Common myeloid progenitor, CD34-positive (primary cell): Measurements from ENCODE around the gene WWP2.

Experiments
- CTCF ChIA-PET: fragments of 350-600 bp; sonication (Branson Sonifier 250); formaldehyde crosslinking; loops from one replicate; lab custom pipeline; 2021; ENCODE audit warnings: antibody characterized with exemption; lab: Charles Lee
- POLR2A ChIA-PET: fragments of 350-600 bp; sonication (Branson Sonifier 250); formaldehyde crosslinking; loops from one replicate; lab custom pipeline; 2021; ENCODE audit warnings: antibody characterized with exemption; lab: Charles Lee
- DNase-seq, 3 donors: peaks; one replicate each; pipeline versions ENCODE4 v3.0.0 to v3.0.0-alpha.2; 2013
- H3K27ac ChIP-seq, 2 experiments: 1 replicate in 1 of 2; 2 replicates in 1 of 2; pipeline ENCODE4 v1.7.0; 2013; ENCODE audit warnings: inconsistent platforms in 2 of 2, low read length in 2 of 2, mild to moderate bottlenecking in 2 of 2, low read depth in 1 of 2, moderate library complexity in 1 of 2; ENCODE audit not compliant: severe bottlenecking in 2 of 2, insufficient read depth in 1 of 2, poor library complexity in 1 of 2
- H3K27me3 ChIP-seq, 5 experiments: replicated peaks in 2 of 5; 1 replicate in 3 of 5; 2 replicates in 2 of 5; pipeline versions ENCODE4 v1.6.1 to v1.7.0; 2013; ENCODE audit warnings: low read length in 4 of 5, mild to moderate bottlenecking in 2 of 5, moderate library complexity in 2 of 5, inconsistent platforms in 1 of 5; ENCODE audit not compliant: insufficient read depth in 5 of 5, control insufficient read depth in 4 of 5
- H3K36me3 ChIP-seq, 4 experiments: 1 replicate in 2 of 4; 2 replicates in 2 of 4; pipeline versions ENCODE4 v1.6.1 to v1.7.0; 2013; ENCODE audit warnings: low read length in 3 of 4, control low read depth in 1 of 4, mild to moderate bottlenecking in 1 of 4; ENCODE audit not compliant: control insufficient read depth in 4 of 4, insufficient read depth in 4 of 4
- H3K4me1 ChIP-seq, 4 experiments: 1 replicate in 3 of 4; 2 replicates in 1 of 4; pipeline versions ENCODE4 v1.6.1 to v1.7.1; 2013; ENCODE audit warnings: low read length in 3 of 4, mild to moderate bottlenecking in 3 of 4, control low read depth in 1 of 4, inconsistent platforms in 1 of 4, moderate library complexity in 1 of 4; ENCODE audit not compliant: control insufficient read depth in 4 of 4, insufficient read depth in 4 of 4; ENCODE audit errors: control extremely low read depth in 1 of 4
- H3K4me3 ChIP-seq, 7 experiments: 1 replicate in 4 of 7; 2 replicates in 3 of 7; pipeline versions ENCODE4 v1.5.1 to v1.7.0; 2013; ENCODE audit warnings: mild to moderate bottlenecking in 7 of 7, low read length in 6 of 7, moderate library complexity in 6 of 7, inconsistent platforms in 2 of 7, low read depth in 2 of 7, control low read depth in 1 of 7; ENCODE audit not compliant: insufficient read depth in 4 of 7, control insufficient read depth in 1 of 7; ENCODE audit errors: extremely low read depth in 1 of 7
- H3K9me3 ChIP-seq, 5 experiments: 1 replicate in 4 of 5; 2 replicates in 1 of 5; pipeline versions ENCODE4 v1.6.1 to v1.7.1; 2013; ENCODE audit warnings: low read length in 4 of 5, mild to moderate bottlenecking in 2 of 5, inconsistent platforms in 1 of 5, low read depth in 1 of 5, moderate library complexity in 1 of 5; ENCODE audit not compliant: control insufficient read depth in 4 of 5, insufficient read depth in 2 of 5; ENCODE audit errors: control extremely low read depth in 1 of 5
- WGBS: methylation state at CpG from one replicate; pipeline ENCODE4 v1.1.5; 2013; ENCODE audit not compliant: insufficient coverage; 5-methylcytosine and 5-hydroxymethylcytosine counted together

The WWP2 gene

DNA sequence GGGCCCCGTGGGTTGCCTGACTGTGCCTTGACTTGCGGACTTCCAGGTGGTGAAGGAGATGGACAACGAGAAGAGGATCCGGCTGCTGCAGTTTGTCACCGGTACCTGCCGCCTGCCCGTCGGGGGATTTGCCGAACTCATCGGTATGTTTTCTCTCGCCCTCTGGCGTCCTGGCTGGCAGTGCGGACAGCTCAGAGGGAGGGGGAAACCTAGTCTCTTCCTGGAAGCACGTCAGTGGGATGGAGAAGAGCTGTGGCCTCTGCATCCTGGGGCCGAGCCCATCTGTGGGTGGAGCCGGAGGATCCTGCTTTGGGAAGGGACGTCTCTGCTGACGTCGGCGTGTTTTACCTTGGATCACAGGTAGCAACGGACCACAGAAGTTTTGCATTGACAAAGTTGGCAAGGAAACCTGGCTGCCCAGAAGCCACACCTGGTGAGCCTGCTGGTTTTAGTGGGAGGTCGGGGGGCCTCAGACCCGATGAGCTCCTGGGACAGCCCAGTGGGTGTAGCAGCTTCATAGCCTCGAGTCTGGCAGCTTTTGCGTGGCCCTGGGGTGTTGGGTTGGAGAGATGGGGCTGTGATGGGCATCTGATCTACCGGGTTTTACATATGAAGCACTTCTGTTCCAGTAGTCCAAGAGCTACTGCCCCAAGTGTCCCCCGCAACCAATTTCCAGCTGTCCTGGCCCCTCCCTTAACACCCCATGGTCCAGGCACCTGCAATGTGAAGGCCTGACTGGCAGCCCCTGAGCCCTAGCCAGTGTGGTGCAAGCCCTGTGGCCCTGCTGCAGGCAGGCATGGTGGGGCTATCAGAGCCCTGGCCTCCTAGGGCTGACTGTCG, 177.1 kb downstream of the WWP2 start:
- DNase-seq: no peak
- WGBS: 98% methylated on average over 20 of the region's 28 CpGs
- Histone ChIP-seq H3K9me3 (no peaks in the 10 kb centered on the region), H3K36me3 (peaks cover 10 to 66% (median 45%) of the 10 kb centered on the region in 4 experiments), H3K4me1 (no peaks in the 10 kb centered on the region), H3K27ac (no peak overlapping the region), H3K4me3 (no peak overlapping the region), H3K27me3 (no peaks in the 10 kb centered on the region)
- POLR2A ChIA-PET: no interaction called here
- CTCF ChIA-PET: interaction anchor here (0.9 kb wide), 1 partner anchor 71 kb away, joined by 3 read pairs; no protein-coding TSS in a partner anchor

DNA sequence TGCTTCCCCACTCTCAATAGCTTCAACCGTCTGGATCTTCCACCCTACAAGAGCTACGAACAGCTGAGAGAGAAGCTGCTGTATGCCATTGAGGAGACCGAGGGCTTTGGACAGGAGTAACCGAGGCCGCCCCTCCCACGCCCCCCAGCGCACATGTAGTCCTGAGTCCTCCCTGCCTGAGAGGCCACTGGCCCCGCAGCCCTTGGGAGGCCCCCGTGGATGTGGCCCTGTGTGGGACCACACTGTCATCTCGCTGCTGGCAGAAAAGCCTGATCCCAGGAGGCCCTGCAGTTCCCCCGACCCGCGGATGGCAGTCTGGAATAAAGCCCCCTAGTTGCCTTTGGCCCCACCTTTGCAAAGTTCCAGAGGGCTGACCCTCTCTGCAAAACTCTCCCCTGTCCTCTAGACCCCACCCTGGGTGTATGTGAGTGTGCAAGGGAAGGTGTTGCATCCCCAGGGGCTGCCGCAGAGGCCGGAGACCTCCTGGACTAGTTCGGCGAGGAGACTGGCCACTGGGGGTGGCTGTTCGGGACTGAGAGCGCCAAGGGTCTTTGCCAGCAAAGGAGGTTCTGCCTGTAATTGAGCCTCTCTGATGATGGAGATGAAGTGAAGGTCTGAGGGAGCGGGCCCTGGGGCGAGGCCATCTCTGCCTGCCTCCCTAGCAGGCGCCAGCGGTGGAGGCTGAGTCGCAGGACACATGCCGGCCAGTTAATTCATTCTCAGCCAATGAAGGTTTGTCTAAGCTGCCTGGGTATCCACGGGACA, 177.9 kb downstream of the WWP2 start:
- 98% methylated on average over 20 of the region's 26 CpGs for WGBS
- no peak for DNase-seq
- H3K9me3 ChIP-seq: no peaks in the 10 kb centered on the region
- no peak overlapping the region for H3K27ac ChIP-seq
- no peak overlapping the region for H3K4me3 ChIP-seq
- no peaks in the 10 kb centered on the region for H3K27me3 ChIP-seq
- H3K36me3 ChIP-seq: peaks cover 10 to 58% (median 40%) of the 10 kb centered on the region in 4 experiments
- no peaks in the 10 kb centered on the region for H3K4me1 ChIP-seq
- CTCF ChIA-PET: interaction anchor here (0.9 kb wide), 1 partner anchor 70 kb away, joined by 3 read pairs; no protein-coding TSS in a partner anchor
- POLR2A ChIA-PET: no interaction called here

DNA sequence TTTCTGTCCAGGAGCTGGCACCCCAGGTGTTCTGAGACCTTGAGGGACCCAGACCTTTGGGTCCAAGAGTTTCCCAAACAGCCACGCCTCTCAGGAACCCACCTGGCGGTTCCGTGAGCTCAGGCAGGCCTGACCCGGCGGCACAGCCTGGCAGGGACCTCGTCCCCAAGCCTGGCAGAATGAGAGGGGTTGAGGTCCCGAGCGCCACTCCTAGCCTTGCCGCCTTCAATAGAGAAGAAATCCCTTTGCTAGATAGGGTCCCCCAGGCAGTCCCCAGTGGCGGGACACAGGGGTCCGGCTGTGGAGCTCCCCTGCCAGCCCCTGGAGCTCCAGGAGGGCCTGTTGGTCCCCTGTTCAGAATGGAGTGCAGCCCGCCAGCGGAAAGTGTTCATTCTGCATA, 178.5 kb downstream of the WWP2 start:
- Histone ChIP-seq H3K27me3 (no peaks in the 10 kb centered on the region), H3K36me3 (peaks cover 10 to 52% (median 34%) of the 10 kb centered on the region in 4 experiments), H3K4me3 (no peak overlapping the region), H3K9me3 (no peaks in the 10 kb centered on the region), H3K27ac (no peak overlapping the region), H3K4me1 (no peaks in the 10 kb centered on the region)
- CTCF ChIA-PET: no interaction called here
- WGBS: 96% methylated on average over 11 of the region's 13 CpGs
- POLR2A ChIA-PET: no interaction called here
- no peak for DNase-seq

DNA sequence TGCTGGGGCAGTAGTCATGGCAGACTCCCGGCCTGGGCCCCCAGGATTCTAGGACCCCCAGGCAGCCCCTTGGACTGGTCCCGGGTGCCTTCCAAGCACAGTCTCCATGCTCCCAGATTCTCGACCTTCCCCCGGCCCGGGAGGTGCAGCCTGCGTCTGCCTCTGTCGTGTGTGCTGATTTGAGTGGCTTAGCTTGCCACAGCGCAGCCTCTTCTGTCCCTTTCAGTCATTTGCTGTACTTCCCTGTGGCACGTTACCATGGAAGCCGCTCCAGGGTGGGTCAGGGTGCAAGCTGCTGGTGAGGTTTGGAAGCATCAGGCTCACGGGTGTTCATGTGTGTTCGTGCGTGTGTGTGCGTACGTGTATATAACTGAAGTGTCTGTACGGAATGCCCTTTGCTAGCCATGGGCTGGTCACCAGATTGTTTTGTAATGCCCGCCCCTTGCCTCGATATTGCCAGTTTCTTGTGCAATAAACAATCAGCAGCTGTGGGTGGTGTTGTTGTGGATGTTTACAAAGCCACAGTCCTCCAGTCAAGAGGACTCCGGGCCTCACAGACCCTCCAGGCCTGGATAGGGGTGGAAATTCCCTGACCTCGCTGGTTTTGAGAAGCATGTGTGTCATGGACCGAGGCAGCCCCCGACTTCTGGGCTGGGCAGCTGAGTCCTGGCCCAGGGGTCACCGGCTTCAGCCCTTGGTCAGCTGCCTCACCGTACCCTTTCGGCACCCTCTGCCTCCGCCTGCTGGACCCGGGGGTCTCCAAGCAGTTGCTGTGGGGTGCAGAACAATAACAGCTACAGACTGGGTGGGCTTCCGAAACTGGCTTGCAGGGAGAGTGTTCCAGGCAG, 179.3 kb downstream of the WWP2 start:
- Histone ChIP-seq H3K4me3 (no peak overlapping the region), H3K27me3 (no peaks in the 10 kb centered on the region), H3K4me1 (no peaks in the 10 kb centered on the region), H3K9me3 (no peaks in the 10 kb centered on the region), H3K36me3 (peaks cover 4 to 44% (median 29%) of the 10 kb centered on the region in 4 experiments), H3K27ac (no peak overlapping the region)
- DNase-seq: no peak
- ChIA-PET CTCF (no interaction called here), POLR2A (no interaction called here)
- 98% methylated on average over 23 of the region's 28 CpGs for WGBS

DNA sequence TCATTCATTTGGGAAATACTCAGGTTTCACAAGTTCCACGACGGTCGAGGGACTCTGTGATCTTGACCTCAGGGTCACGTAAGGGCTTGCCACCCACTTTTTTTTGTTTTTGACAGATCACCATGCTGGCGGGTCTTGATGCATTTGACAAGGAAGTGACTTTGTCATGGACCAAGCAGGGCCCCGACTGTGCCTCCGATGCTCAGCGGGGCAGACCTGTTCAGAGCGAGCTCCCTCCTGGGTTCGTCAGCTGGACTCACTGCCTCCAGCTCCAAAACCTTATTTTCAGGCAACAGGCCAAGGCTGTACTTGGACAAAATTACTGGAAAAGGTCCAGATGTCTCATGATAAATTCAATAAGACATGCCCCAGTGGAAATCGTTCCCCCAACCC, 180.0 kb downstream of the WWP2 start:
- ChIA-PET POLR2A (no interaction called here), CTCF (no interaction called here)
- no peaks in the 10 kb centered on the region for H3K27me3 ChIP-seq
- no peak for DNase-seq
- 97% methylated on average over 11 of the region's 11 CpGs for WGBS
- no peaks in the 10 kb centered on the region for H3K9me3 ChIP-seq
- H3K4me3 ChIP-seq: no peak overlapping the region
- H3K27ac ChIP-seq: no peak overlapping the region
- H3K36me3 ChIP-seq: peaks cover 4 to 37% (median 26%) of the 10 kb centered on the region in 4 experiments
- H3K4me1 ChIP-seq: no peaks in the 10 kb centered on the region

DNA sequence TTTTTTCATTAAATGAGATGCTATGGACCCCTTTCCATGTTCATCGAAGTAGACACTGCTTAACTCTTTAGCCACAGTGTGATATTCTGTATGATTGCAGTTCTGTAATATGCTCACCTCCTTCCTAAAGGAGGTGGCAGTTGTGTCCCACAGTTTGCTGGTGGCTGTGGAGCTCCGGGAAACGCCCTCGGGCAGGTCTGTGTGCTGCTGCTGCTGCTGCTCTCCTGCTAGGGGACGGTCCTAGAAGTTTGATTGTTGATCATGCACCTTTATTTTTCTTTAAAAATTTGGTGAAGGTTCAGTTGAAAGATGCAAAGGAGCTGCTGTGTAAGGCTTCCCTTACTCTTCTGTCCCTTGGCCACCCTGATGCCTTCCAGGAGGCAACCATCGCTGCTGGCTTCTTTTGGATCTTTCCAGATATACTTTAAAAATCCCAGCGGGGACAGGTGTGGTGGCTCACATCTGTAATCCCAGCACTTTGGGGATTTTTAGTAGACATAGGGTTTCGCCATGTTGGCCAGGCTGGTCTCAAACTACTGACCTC, 180.6 kb downstream of the WWP2 start:
- no peak for DNase-seq
- Histone ChIP-seq H3K4me1 (no peaks in the 10 kb centered on the region), H3K27me3 (no peaks in the 10 kb centered on the region), H3K9me3 (no peaks in the 10 kb centered on the region), H3K27ac (no peak overlapping the region), H3K36me3 (peaks cover 4 to 32% (median 20%) of the 10 kb centered on the region in 4 experiments), H3K4me3 (no peak overlapping the region)
- POLR2A ChIA-PET: no interaction called here
- CTCF ChIA-PET: no interaction called here
- 100% methylated on average over 2 of the region's 8 CpGs for WGBS
